Spleen (tissue), 7 donors: Measurements from ENCODE around the gene CPLX1.

Experiments
- CTCF ChIP-seq, 11 experiments: fragments of 200-600 bp in 7 of 11; fragments of 450-650 bp in 4 of 11; sonication (generic) in 4 of 11; IDR thresholded peaks in 8 of 11; conservative IDR thresholded peaks in 3 of 11; 1 replicate in 7 of 11; 2 replicates in 4 of 11; pipeline versions ENCODE4 v1.4.0 to v1.8.0; 2016 to 2021; ENCODE audit warnings: antibody characterized with exemption in 11 of 11, inconsistent platforms in 4 of 11, mild to moderate bottlenecking in 1 of 11
- POLR2A ChIP-seq, 3 donors: fragments of 450-650 bp; IDR thresholded peaks; one replicate each; pipeline ENCODE4 v1.5.1; 2017; ENCODE audit warnings: antibody characterized with exemption in 3 of 3, mild to moderate bottlenecking in 1 of 3
- POLR2AphosphoS5 ChIP-seq, 3 donors: sonication (generic); formaldehyde crosslinking; IDR thresholded peaks; one replicate each; pipeline ENCODE4 v1.5.1; 2017; ENCODE audit warnings: antibody characterized with exemption in 3 of 3
- donor health status: DM: no; HTN: no; CAD: no; lungs with moderate emphysema.
- donor health status: DM: no; HTN: no; CAD: no.
- donor health status: DM: no; HTN: no; CAD: no.

GRCh38 chr4:851701-852430 is 25.9 kb upstream of the CPLX1 start:
- TF ChIP-seq CTCF (IDR thresholded peaks at IDR 0.05 in 8 of 11, conservative IDR thresholded peaks at IDR 0.05 in 3 of 11) (no peak), POLR2A (IDR thresholded peaks at IDR 0.05) (no peak), POLR2AphosphoS5 (IDR thresholded peaks at IDR 0.05) (no peak)
